ENCODE measurements around the gene TOMM20L.
A peak's percentile ranks its signal among the peaks of the same experiment; 100 is the strongest.

The TOMM20L gene

DNA sequence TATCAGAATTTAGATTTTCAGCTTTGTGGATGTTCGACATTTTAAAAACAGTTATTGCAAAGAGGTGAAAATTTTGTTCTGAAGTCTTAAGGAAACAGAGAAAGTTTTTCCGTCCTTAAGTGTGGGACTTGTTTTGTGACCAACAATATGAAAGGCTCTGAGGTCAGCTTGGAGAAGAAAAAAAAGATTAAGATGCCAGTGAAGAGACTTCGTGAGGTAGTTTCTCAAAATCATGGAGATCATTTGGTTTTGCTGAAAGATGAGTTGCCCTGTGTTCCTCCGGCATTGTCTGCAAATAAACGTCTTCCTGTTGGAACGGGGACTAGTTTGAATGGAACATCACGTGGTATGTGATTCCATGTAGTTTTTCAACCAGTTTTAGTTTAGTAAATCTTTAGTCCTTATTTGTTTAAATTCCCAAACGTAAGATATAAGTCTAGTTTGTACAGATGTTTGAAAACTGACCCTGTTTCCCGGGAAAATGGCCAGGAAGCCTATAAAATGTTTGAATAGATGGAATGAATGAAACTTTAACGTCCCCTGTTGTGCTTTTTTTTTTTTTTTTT is 32.5 kb downstream of the TOMM20L start:
- Histone ChIP-seq H3K4me1 (ENCODE audit: control insufficient read depth in 1 of 2, insufficient read depth in 2 of 2, low read length in 2 of 2) (peaks cover 4 to 25% of the 10 kb centered on the region in 2 donors), H3K27me3 (ENCODE audit: low read depth, low read length) (no peaks in the 10 kb centered on the region), H3K27ac (ENCODE audit: low read length) (peak overlapping the region; percentile 100), H3K9me3 (ENCODE audit: control insufficient read depth in 1 of 2, low read length in 2 of 2) (no peaks in the 10 kb centered on the region), H3K4me3 (ENCODE audit: low read depth in 1 of 2, low read length in 2 of 2) (peak overlapping the region; percentile 98 to 99), H3K36me3 (ENCODE audit: control insufficient read depth in 1 of 2, insufficient read depth in 2 of 2, low read length in 2 of 2) (peaks cover under 1 to 12% of the 10 kb centered on the region in 2 donors)

DNA sequence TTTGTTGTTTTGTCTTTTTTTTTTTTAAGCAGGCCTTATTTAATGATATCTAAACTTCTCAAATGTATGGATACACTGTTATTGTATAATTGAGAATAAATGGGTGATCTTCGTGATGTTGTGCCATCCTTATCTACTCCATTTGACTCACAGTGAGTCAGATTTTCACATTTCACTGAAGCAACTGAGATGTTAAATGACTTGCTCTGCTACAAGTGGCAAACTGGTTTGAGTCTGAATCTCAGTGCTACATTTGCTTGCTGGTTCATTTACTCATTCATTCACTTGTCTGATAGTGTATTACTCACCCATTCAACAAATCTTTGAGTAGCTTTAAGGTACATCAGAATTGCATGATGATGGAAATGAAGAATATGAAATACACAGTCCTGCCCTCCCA is 34.4 kb downstream of the TOMM20L start:
- H3K36me3 ChIP-seq (ENCODE audit: control insufficient read depth in 1 of 2, insufficient read depth in 2 of 2, low read length in 2 of 2) = peaks cover 4 to 25% of the 10 kb centered on the region in 2 donors
- H3K4me3 ChIP-seq (ENCODE audit: low read depth in 1 of 2, low read length in 2 of 2) = no peak overlapping the region
- no peaks in the 10 kb centered on the region for H3K9me3 ChIP-seq (ENCODE audit: control insufficient read depth in 1 of 2, low read length in 2 of 2)
- peaks cover 4 to 25% of the 10 kb centered on the region in 2 donors for H3K4me1 ChIP-seq (ENCODE audit: control insufficient read depth in 1 of 2, insufficient read depth in 2 of 2, low read length in 2 of 2)
- no peak overlapping the region for H3K27ac ChIP-seq (ENCODE audit: low read length)
- no peaks in the 10 kb centered on the region for H3K27me3 ChIP-seq (ENCODE audit: low read depth, low read length)

DNA sequence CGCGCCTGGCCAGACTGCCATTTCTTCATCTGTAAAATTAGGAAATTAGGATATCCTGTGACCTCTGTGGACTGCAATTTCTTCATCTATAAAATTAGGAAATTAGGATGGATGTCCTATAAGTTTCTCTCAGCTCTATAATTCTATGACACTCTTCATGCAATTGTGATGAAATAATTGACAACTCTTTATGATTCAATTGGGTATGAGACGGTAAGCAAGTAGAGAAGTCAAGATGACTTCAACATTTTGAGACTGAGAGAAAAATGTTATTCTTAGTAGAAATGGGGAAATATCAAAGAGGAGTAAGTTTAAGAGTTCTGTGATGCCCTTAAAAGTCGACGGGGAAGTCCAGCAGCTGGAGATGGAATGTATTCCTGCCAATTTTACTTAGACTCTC is 43.7 kb downstream of the TOMM20L start:
- Histone ChIP-seq H3K36me3 (ENCODE audit: control insufficient read depth in 1 of 2, insufficient read depth in 2 of 2, low read length in 2 of 2) (peaks cover 17 to 66% of the 10 kb centered on the region in 2 donors), H3K27me3 (ENCODE audit: low read depth, low read length) (no peaks in the 10 kb centered on the region), H3K4me1 (ENCODE audit: control insufficient read depth in 1 of 2, insufficient read depth in 2 of 2, low read length in 2 of 2) (no peaks in the 10 kb centered on the region), H3K27ac (ENCODE audit: low read length) (no peak overlapping the region), H3K9me3 (ENCODE audit: control insufficient read depth in 1 of 2, low read length in 2 of 2) (no peaks in the 10 kb centered on the region), H3K4me3 (ENCODE audit: low read depth in 1 of 2, low read length in 2 of 2) (no peak overlapping the region)

DNA sequence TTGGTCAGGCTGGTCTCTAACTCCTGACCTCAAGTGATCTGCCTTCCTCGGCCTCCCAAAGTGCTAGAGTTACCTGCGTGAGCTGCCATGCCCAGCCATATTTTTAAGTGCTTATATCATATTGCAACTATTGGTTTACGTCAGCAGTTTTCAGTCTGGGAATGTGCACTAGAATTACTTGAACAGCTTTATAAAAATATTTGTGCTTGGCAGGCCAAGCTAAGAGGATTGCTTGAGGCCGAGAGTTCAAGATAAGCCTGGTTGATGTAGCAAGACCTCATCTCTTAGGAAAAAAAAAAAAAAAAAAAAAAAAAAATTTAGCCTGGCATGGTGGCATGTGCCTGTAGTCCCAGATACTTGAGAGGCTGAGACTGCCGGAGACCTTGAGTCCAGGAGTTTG is 48.9 kb downstream of the TOMM20L start:
- Histone ChIP-seq H3K27me3 (ENCODE audit: low read depth, low read length) (no peaks in the 10 kb centered on the region), H3K9me3 (ENCODE audit: control insufficient read depth in 1 of 2, low read length in 2 of 2) (no peaks in the 10 kb centered on the region), H3K36me3 (ENCODE audit: control insufficient read depth in 1 of 2, insufficient read depth in 2 of 2, low read length in 2 of 2) (peaks cover 18 to 54% of the 10 kb centered on the region in 2 donors), H3K4me1 (ENCODE audit: control insufficient read depth in 1 of 2, insufficient read depth in 2 of 2, low read length in 2 of 2) (no peaks in the 10 kb centered on the region), H3K27ac (ENCODE audit: low read length) (no peak overlapping the region), H3K4me3 (ENCODE audit: low read depth in 1 of 2, low read length in 2 of 2) (no peak overlapping the region)

DNA sequence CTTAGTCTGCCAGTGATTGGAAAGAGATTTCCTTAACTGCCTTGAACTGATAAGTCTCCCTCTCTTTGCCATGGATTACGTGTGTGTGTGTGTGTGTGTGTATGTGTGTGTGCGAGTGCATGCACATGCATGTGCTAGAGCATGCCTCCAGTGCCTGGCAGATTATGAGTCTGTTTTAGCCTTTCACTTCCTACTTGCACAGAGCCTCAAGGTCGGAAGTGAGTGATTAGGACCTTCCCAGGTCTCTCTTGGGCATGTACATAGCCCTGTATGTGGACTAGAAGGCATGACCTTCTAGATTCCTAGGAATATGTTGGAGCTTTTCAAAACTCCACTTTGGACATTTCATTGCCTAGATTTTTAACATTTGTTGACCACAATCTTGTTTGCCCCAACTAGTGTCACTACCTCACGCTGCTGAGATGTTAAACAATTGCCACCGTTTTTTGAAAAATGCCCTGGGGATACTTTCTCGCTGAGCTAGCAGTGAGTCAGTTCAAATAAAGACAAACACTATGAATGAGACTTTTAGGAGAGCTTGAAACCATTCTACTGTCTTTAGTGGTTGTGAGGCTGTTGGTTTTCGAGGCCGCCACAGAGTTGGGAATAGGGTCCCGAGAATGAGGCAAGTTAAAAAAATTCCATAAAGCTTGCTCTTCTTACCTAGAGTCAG is 60.0 kb downstream of the TOMM20L start:
- Histone ChIP-seq H3K4me3 (ENCODE audit: low read depth in 1 of 2, low read length in 2 of 2) (no peak overlapping the region), H3K9me3 (ENCODE audit: control insufficient read depth in 1 of 2, low read length in 2 of 2) (no peaks in the 10 kb centered on the region), H3K36me3 (ENCODE audit: control insufficient read depth in 1 of 2, insufficient read depth in 2 of 2, low read length in 2 of 2) (peaks cover 9 to 57% of the 10 kb centered on the region in 2 donors), H3K4me1 (ENCODE audit: control insufficient read depth in 1 of 2, insufficient read depth in 2 of 2, low read length in 2 of 2) (no peaks in the 10 kb centered on the region), H3K27ac (ENCODE audit: low read length) (no peak overlapping the region), H3K27me3 (ENCODE audit: low read depth, low read length) (no peaks in the 10 kb centered on the region)
